Adrenal gland (tissue), 5 donors: Measurements from ENCODE around the gene GARS1.

Experiments
- CTCF ChIP-seq, 6 experiments: fragments of 450-650 bp in 4 of 6; fragments of 200-600 bp in 2 of 6; sonication (generic) in 1 of 6; IDR thresholded peaks; 1 replicate in 5 of 6; 2 replicates in 1 of 6; pipeline versions ENCODE4 v1.5.1 to v1.8.0; 2016 to 2021; ENCODE audit warnings: antibody characterized with exemption in 6 of 6, mild to moderate bottlenecking in 2 of 6, moderate library complexity in 1 of 6
- POLR2A ChIP-seq, 2 donors: fragments of 450-650 bp; IDR thresholded peaks; one replicate each; pipeline ENCODE4 v1.6.1; 2017; ENCODE audit warnings: antibody characterized with exemption in 2 of 2, mild to moderate bottlenecking in 2 of 2, moderate library complexity in 1 of 2
- donor health status: DM: no; HTN: no; CAD: no.

GRCh38 chr7:30562909-30563308 lies 31.8 kb upstream of the GARS1 start:
- TF ChIP-seq CTCF (IDR thresholded peaks at IDR 0.05) (no peak), POLR2A (IDR thresholded peaks at IDR 0.05) (no peak)
